ENCODE results near the gene HDAC5.

Gene HDAC5

DNA sequence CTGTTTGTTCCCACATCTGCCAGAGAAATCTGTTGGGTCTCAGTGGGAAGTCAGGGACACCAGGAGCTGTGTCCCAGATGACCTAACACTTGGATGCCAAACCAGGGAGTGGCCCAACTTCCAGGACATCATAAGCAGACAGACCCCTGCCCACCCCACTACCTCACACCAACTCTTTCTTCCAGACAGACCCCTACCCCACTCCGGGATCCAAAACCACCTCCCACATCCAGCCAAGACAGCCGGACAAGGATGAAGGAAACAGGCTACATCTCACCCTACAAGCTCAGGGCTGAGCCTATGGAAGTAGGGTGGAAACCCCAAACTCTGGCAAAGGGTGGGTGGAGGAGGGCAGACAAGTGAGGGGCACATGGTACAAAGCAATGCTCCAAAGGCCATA is 3.6 kb downstream of the HDAC5 start:
- TF ChIP-seq, protein P1, sequence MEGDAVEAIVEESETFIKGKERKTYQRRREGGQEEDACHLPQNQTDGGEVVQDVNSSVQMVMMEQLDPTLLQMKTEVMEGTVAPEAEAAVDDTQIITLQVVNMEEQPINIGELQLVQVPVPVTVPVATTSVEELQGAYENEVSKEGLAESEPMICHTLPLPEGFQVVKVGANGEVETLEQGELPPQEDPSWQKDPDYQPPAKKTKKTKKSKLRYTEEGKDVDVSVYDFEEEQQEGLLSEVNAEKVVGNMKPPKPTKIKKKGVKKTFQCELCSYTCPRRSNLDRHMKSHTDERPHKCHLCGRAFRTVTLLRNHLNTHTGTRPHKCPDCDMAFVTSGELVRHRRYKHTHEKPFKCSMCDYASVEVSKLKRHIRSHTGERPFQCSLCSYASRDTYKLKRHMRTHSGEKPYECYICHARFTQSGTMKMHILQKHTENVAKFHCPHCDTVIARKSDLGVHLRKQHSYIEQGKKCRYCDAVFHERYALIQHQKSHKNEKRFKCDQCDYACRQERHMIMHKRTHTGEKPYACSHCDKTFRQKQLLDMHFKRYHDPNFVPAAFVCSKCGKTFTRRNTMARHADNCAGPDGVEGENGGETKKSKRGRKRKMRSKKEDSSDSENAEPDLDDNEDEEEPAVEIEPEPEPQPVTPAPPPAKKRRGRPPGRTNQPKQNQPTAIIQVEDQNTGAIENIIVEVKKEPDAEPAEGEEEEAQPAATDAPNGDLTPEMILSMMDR (IDR thresholded peaks at IDR 0.05; ENCODE audit: insufficient read depth, missing control alignments): no peak
- FAIRE-seq (no peak), DNase-seq (ENCODE audit: insufficient read length, low spot score) (no peak)

DNA sequence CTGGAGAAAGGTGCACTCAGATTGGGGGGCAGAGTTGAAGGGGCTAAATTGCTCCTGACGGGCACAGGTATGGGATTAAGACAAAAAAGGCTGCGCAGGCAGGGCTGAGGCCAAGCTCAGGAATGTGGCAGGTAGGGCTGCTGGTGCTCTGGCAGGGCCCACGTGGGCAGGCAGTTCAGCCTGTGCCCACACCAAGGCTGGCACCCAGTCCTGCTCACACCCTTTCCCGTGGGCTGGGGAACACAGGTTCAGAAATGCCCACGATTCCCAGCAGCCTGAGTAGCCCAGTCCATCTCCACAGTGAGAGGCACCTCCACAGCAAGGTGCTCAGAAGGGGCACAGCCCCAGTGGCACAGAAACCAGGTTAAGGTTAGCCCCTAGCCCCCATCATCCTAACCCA is 4.4 kb downstream of the HDAC5 start:
- TF ChIP-seq, protein P1 (IDR thresholded peaks at IDR 0.05; ENCODE audit: insufficient read depth, missing control alignments): no peak
- DNase-seq (ENCODE audit: insufficient read length, low spot score) (no peak), FAIRE-seq (no peak)

DNA sequence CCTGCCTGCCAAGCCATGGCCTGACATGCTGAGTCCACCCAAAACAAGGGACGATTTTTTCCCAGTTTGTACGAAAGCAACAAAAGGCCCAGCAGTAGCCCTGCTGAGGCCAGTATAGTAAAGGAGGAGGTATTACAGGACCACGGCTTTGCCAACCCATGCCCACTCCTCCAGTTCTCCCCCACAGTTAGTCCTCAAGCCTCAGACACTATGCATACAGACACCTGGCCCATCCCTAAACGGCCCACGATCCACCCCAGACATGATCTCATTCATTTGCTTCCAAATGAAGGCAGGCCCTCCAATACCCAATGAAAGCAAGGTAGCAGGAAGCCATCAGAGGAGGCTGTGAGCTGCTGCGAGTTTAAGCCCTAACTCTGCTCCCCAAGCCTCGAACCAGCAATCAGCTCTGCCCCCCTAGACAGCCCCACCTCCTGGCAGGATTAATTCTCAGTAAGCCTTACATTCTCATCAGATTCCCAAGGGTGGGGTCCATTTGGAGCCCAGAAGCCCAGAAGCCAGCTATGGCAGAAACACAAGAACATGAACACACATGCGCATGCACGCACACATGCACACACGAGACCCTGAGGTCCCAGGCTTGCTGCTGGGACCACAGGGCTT is 4.9 kb downstream of the HDAC5 start:
- FAIRE-seq (no peak), DNase-seq (ENCODE audit: insufficient read length, low spot score) (no peak)
- TF ChIP-seq, protein P1 (IDR thresholded peaks at IDR 0.05; ENCODE audit: insufficient read depth, missing control alignments): peak; percentile 19

DNA sequence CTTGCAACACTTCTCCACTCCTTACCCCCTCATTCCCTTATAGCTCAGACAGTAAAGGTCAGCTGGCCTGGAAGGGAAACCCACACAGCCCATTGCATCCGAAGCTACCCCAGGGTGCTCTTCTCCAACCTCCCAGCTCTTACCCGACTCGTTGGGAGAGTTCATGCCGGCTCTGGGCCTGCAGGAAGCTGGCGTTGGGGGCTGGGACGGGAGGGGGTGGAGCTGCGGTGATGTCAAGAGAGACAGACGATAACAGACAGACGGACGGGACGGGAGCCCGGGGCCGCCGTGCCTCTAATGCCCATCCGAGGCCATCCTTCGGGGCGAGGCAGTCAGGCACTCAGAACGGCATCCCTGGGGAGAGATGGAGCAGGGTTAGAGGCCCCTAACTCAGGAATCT is 6.1 kb downstream of the HDAC5 start:
- DNase-seq (ENCODE audit: insufficient read length, low spot score) (no peak), FAIRE-seq (no peak)
- TF ChIP-seq, protein P1 (IDR thresholded peaks at IDR 0.05; ENCODE audit: insufficient read depth, missing control alignments): no peak

DNA sequence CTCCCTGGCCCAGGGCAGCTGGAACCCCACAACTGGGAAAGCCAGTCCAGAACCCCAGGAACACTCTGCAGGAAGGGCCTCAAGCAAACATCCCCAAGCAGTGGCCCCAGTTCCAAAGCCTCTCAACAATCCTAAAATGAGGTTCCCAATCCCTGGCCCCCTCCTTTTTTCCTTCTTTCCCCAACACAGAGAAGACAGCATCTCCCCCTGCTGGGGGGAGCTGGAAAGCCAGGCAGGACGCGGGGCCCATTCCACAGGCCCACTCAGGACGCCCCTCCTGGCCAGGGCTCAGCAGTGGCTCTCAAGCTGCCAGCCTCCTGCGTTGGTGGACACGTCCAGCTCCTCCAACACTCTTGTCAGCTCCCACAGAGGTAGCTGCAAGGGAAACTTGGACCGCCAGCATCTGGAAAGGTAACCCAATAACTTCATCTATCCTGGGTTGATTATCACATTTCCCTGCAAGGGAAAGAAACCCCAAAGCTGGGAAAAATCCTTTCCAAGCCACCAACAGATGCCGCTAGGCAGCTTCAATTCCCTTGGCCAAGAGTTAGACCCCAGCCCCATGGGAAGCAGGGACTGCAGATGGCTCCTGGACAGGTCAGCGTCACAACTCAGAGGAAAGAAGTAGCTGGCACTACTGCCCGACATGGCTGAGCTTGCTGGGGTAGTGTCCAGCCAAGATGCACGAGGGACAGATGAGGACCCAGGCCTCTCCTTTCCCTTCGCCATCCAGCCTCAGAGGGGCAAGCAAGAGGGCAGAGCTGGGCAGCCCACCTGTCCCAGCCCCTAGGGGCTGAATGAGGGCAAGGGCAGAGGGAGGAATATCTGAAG is 7.6 kb downstream of the HDAC5 start:
- TF ChIP-seq, protein P1 (IDR thresholded peaks at IDR 0.05; ENCODE audit: insufficient read depth, missing control alignments): peak; percentile 78
- FAIRE-seq: no peak
- no peak for DNase-seq (ENCODE audit: insufficient read length, low spot score)

DNA sequence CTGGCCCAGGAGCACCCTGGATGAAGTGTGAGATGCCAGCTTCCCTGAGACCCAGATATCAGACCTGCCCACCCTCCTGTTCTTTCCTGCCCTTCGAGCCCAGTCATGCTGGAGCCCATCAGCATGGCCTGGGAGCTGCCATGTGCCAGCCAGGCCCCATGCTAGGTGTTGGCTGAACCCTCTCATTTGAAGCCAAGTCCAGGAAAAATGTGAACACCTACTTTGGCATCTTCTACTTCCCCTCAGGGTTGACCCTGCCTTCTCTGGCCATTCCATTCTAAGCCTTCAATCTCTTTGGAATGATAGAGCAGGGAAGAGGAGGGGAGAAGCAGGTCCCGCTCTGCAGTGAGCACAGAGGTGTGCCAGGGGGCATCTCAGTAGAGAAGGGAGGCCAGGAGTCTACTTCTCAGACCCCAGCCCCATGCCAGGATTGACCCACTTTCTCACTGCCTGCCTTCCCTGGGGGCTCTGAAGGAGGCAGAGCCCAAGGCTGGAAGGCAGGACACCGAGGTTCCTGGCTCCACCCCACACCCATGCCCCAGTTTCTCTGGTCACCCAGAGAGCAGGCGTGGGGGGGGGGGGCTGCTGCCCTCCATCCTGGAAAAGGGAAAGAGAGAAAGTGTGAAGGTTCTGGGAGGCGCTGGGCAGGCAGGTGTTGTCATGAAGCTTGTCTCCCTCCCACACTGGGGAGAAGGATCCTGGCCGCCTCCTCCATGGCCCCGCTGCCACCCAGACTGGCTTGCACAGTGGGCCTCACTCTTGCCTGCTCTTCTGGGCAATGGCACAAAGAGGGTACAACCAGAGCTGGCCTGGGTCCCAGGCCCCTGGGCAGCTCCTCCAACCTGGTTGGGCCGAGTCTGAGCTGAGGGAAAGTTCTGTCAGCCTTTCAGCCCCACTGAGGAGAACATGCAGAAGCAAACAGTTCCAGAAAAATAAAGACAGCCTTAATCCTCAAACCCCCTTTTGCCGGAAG is 9.3 kb downstream of the HDAC5 start:
- FAIRE-seq: no peak
- DNase-seq (ENCODE audit: insufficient read length, low spot score): no peak
- TF ChIP-seq, protein P1 (IDR thresholded peaks at IDR 0.05; ENCODE audit: insufficient read depth, missing control alignments): no peak

Data from D721Med (cell line).